Ascending aorta (tissue), 2 donors: ENCODE results near the gene PLSCR2. TPM values are rescaled to one million over a fixed set of nuclear protein-coding genes. Genes with fewer than 3 reads are reported as not detected.
"Not testable (repeated sequence)": the region's sequence is repeated elsewhere in the genome, so short reads cannot be mapped to it uniquely, and the experiment has no call there.

Experiments
- DNase-seq, 2 donors: peaks; one replicate each; pipeline ENCODE4 v3.0.0-alpha.2; 2019; ENCODE audit warnings: low spot score in 2 of 2
- H3K27ac ChIP-seq, 2 donors: fragments of 200-600 bp; sonication (generic); one replicate each; pipeline ENCODE4 v1.5.1; 2016 to 2017; ENCODE audit warnings: mild to moderate bottlenecking in 1 of 2
- H3K27me3 ChIP-seq: fragments of 200-600 bp; sonication (generic); one replicate; pipeline ENCODE4 v1.5.1; 2017
- H3K36me3 ChIP-seq, 2 donors: fragments of 200-600 bp; sonication (generic); one replicate each; pipeline ENCODE4 v1.5.1; 2016
- H3K4me1 ChIP-seq, 2 donors: fragments of 200-600 bp; sonication (generic); one replicate each; pipeline ENCODE4 v1.5.1; 2016 to 2017; ENCODE audit warnings: mild to moderate bottlenecking in 1 of 2
- H3K4me3 ChIP-seq, 2 donors: fragments of 200-600 bp; sonication (generic); one replicate each; pipeline ENCODE4 v1.5.1; 2016 to 2017; ENCODE audit warnings: mild to moderate bottlenecking in 1 of 2
- H3K9me3 ChIP-seq, 2 donors: fragments of 200-600 bp; sonication (generic); one replicate each; pipeline ENCODE4 v1.5.1; 2016
- CTCF ChIP-seq, 3 experiments: fragments of 200-600 bp in 2 of 3; fragments of 450-650 bp in 1 of 3; sonication (generic) in 2 of 3; IDR thresholded peaks; one replicate each; pipeline ENCODE4 v1.5.1; 2016 to 2019; ENCODE audit warnings: antibody characterized with exemption in 3 of 3, mild to moderate bottlenecking in 1 of 3, moderate library complexity in 1 of 3
- intact Hi-C: fragments of 100-400 bp; cut with DNase I; formaldehyde crosslinking; loops from one replicate; pipeline ENCODE4 v1.15.1; 2023
- total RNA-seq: library from RNA; depleted of rRNA; stranded (reverse); fragments of >200 nt; gene quantifications from one replicate; pipeline ENCODE4 v1.1.0, GENCODE V29; 2016

PLSCR2 gene
- total RNA-seq, 1 donor from 2014 or later: not detected

DNA sequence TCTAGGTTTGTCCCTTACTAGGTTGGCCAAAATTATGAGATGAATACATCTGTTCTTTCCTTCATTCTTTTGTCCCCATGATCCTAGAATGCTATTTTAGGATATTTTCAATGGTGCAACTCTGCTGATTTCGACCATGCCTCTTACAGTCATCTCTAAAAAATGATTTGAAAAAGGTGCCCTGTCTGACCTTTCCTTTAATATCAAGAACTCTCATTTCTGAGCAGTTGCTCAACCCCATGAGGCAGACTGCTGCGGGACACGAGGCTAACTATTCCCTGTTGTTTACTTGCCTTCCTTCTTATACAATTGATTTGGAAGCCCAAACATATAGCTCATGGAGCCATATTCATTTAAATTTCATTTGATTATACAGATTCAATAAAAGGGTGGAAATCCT is 14.6 kb downstream of the PLSCR2 start:
- no peaks in the 10 kb centered on the region for H3K4me1 ChIP-seq
- intact Hi-C loops: no loop called here
- H3K4me3 ChIP-seq: no peak overlapping the region
- H3K27ac ChIP-seq: no peak overlapping the region
- DNase-seq: no peak
- H3K36me3 ChIP-seq: no peaks in the 10 kb centered on the region
- no peaks in the 10 kb centered on the region for H3K9me3 ChIP-seq
- no peak for TF ChIP-seq CTCF (IDR thresholded peaks at IDR 0.05)
- H3K27me3 ChIP-seq: no peaks in the 10 kb centered on the region

DNA sequence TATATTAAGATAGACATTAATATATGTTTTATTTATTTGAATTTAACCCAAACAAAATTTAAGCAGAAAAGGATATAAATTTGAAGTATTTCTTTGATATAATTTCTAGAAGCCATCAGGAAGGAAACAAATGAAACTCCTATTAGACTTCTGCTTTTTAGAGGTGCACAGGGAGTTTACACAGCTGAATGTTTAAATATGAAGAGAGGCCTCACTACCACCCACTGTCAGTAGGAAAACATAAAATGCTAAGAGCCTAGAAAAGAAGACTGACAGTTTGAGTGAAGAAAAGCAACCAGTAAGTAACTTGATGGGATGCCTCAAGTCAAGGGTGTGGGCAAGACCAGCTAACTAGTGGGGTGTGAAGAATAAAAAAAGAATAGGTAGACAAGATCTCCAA is 19.7 kb downstream of the PLSCR2 start:
- Histone ChIP-seq H3K9me3 (no peaks in the 10 kb centered on the region), H3K27me3 (no peaks in the 10 kb centered on the region), H3K27ac (no peak overlapping the region), H3K36me3 (no peaks in the 10 kb centered on the region), H3K4me1 (no peaks in the 10 kb centered on the region), H3K4me3 (no peak overlapping the region)
- intact Hi-C loops: no loop called here
- DNase-seq: no peak
- TF ChIP-seq CTCF (IDR thresholded peaks at IDR 0.05): no peak

- DNase-seq: no peak
- no peak overlapping the region for H3K4me3 ChIP-seq
- H3K27ac ChIP-seq: no peak overlapping the region
- no peaks in the 10 kb centered on the region for H3K9me3 ChIP-seq
- no peaks in the 10 kb centered on the region for H3K4me1 ChIP-seq
- H3K27me3 ChIP-seq: no peaks in the 10 kb centered on the region
- no peaks in the 10 kb centered on the region for H3K36me3 ChIP-seq
- TF ChIP-seq CTCF (IDR thresholded peaks at IDR 0.05): no peak
- intact Hi-C loops: no loop called here
These were observed 20.3 kb downstream of the PLSCR2 start for GRCh38 chr3:146449076-146449475.

GRCh38 chr3:146446026-146446425 is 23.3 kb downstream of the PLSCR2 start:
- DNase-seq: no peak
- no peak for TF ChIP-seq CTCF (IDR thresholded peaks at IDR 0.05)
- Histone ChIP-seq H3K27ac (no peak overlapping the region), H3K4me3 (no peak overlapping the region), H3K36me3 (no peaks in the 10 kb centered on the region), H3K9me3 (no peaks in the 10 kb centered on the region), H3K4me1 (no peaks in the 10 kb centered on the region), H3K27me3 (no peaks in the 10 kb centered on the region)
- intact Hi-C loops: no loop called here

DNA sequence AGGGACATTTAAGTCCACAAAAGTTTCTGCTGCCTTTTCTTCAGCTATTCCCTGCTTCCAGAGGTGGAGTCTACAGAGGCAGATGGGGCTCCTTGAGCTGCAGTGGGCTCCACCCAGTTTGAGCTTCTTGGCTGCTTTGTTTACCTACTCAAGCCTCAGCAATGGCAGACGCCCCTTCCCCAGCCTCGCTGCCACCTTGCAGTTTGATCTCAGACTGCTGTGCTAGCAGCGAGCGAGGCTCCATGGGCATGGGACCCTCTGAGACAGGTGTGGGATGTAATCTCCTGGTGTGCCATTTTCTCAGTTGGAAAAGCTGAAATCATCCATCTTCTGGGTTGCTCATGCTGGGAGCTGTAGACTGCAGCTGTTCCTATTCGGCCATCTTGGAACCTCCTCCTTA is 29.1 kb downstream of the PLSCR2 start:
- intact Hi-C loops, H3K27me3 ChIP-seq, H3K9me3 ChIP-seq, H3K27ac ChIP-seq, H3K4me3 ChIP-seq, H3K4me1 ChIP-seq, DNase-seq, H3K36me3 ChIP-seq: not testable (repeated sequence)

GRCh38 chr3:146432066-146432465 is 37.3 kb downstream of the PLSCR2 start:
- Histone ChIP-seq H3K4me3 (no peak overlapping the region), H3K27ac (no peak overlapping the region), H3K9me3 (peaks cover 8 to 10% of the 10 kb centered on the region in 2 donors), H3K36me3 (no peaks in the 10 kb centered on the region), H3K27me3 (no peaks in the 10 kb centered on the region), H3K4me1 (no peaks in the 10 kb centered on the region)
- intact Hi-C loops: no loop called here
- no peak for TF ChIP-seq CTCF (IDR thresholded peaks at IDR 0.05)
- no peak for DNase-seq
